GM21360 (cell line): ENCODE data around the gene MPP7.
"Not testable (repeated sequence)": the region's sequence is repeated elsewhere in the genome, so short reads cannot be mapped to it uniquely, and the experiment has no call there.

Experiments
- ATAC-seq: cut with Tn5 transposase; IDR thresholded peaks from one replicate; pipeline ENCODE4 v1.9.1; 2021; ENCODE audit warnings: mild to moderate bottlenecking, moderate library complexity; ENCODE audit not compliant: unreplicated experiment

Gene MPP7

GRCh38 chr10:28302638-28303488 lies at the start of gene MPP7:
Gene MPP7, minus strand, starts transcription at chr10:28303064. Its CDS starts 64,460 bp downstream, at chr10:28238604.
- peak; percentile 99 for ATAC-seq

DNA sequence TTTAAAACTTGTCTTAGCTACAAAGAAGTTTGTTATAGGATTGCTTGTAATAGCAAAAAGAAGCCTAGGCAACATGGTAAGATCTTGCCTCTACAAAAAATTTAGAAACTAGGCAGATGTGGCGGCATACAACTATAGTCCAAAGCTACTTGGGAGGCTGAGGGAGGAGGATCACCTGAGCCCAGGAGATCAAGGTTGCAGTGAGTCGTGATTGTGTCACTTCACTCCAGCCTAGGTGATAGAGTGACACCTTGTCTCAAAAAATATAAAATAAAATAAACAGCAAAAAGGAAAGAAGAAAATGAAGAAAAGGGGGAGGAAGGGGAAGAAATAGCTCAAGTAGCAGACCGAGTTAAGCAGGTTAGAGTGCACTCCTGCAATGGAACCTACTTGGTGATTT lies 47.0 kb upstream of the MPP7 start:
- no peak for ATAC-seq

GRCh38 chr10:28343987-28344895 lies 41.4 kb upstream of the MPP7 start:
- ATAC-seq, result no peak

DNA sequence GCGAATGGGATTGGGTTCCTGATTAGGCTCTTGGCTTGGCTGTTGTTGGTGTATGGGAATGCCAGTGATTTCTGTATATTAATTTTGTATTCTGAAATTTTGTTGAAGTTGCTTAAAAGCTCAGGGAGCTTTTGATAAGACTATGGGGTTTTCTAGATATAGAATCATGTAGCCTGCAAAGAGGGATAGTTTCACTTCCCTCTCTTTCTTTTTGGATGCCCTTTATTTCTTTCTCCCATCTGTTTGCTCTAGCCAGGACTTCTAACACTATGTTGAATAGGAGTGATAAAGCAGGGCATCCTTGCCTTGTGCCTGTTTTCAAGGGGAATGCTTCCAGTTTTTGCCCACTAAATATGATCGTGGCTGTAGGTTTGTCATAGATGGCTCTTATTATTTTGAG lies 40.4 kb upstream of the MPP7 start:
- ATAC-seq, result no peak

DNA sequence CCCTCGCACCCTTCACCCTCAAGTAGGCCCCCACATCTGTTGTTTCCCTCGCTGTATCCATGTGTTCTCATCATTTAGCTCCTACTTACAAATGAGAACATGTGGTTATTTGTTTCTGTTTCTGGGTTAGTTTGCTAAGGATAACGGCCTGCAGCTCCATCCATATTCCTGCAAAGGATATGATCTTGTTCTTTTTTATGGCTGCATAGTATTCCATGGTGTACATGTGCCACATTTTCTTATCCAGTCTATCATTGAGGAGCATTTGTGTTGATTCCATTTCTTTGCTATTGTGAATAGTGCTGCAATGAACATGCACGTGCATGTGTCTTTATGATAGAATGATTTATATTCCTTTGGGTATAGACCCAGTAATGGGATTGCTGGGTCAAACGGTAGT lies 38.8 kb upstream of the MPP7 start:
- ATAC-seq, result not testable (repeated sequence)

DNA sequence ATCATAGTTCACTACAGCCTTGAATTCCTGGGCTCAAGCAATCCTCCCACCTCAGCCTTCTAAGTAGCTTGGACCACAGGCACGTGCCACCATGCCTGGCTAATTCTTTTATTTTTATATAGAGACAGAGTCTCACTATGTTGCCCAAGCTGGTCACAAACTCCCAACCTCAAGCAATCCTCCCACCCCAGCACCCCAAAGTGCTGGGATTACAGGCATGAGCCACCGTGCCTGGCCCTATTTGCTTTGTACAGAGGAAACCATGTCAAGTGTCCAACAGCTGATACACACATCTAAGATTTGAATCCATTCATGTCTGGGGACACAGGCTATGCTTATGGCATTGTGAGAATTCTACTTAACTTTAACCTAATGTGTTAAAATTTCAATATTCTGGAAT lies 29.9 kb upstream of the MPP7 start:
- ATAC-seq, result no peak

DNA sequence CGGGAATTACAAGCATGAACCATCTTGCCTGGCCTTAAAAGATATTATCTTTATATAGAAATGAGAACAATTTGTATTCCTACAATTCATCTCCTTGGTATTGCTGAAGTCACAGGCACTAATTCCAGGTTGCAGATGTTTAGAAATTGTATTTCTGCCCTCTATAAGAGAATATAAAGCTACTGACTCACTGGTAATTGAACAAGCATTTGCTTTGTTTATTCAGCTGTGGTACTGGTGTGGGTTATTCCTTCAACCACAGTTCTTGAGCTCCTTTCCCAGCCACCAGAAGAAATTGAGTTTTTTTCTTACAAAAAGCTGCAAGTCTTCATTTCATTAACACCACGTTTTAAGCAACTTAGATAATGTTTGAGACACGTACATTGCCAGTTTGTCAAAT lies 29.0 kb upstream of the MPP7 start:
- no peak for ATAC-seq

- ATAC-seq, result no peak
Observed at GRCh38 chr10:28331066-28331465, 28.2 kb upstream of the MPP7 start.

DNA sequence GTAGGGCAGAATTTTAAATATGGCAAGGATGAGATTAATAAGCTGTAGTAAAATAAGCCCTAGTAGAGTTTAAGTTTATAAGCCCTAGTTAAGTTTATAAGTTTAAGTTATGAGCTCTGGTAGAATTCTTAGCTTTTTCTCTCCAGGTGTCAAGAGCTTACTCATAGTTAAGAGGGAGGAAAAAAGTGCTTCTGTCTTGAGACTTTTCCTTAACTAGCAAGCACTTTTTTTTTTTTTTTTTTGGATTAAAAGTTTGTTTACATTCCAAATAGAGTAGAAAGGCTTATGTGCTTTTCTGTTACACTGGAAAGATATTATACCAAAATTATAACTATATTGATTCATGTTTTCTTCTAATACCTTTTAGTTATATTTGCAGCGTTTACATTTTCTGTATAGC lies 25.5 kb upstream of the MPP7 start:
- ATAC-seq, result no peak

GRCh38 chr10:28327491-28327880 lies 24.6 kb upstream of the MPP7 start:
- ATAC-seq, result no peak

DNA sequence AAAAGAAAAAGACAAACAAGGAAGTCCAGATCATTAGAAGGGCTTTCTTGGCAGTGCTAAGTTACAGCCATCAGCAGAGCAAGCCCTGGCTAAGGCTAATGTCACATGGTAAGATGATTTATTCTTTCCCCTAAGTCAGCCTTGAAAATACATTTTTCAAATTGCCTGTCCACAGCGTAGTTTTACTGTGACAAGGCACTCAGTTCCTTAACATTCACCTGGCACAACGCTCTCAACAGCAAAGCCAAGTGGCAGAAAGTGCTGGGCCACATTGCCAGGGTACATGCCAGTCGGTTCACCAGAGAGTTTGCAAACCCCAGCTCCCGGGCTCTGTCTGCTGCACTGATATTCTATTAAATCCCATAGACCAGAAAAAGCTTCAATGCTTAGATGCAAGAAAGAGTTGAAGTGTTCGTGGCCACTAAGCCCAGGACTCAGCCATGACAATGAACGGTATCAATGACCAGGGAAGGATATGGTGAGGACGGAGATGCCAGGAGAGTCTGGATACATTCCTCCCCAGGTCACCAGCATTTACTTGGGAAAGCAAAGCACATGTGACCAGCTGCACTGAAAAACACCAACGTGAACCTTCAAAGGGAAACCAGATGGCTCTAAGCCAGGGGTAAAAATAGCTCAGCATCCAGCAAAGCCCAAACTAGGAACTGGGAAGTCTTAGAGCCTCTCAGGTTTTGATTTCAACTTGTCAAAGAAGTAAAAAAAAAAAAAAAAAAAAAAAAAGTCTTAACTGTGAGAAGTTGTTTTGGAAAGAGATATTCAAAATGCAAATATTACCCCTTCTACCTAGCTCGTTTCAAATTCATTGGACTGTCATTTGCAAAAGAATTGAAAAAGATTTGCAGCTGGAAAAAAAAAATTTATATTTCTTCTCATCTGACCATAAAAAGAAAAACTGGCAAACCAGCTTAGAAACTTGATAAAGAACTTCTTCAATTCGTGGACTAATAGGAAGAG lies 23.9 kb upstream of the MPP7 start:
- ATAC-seq, result no peak

DNA sequence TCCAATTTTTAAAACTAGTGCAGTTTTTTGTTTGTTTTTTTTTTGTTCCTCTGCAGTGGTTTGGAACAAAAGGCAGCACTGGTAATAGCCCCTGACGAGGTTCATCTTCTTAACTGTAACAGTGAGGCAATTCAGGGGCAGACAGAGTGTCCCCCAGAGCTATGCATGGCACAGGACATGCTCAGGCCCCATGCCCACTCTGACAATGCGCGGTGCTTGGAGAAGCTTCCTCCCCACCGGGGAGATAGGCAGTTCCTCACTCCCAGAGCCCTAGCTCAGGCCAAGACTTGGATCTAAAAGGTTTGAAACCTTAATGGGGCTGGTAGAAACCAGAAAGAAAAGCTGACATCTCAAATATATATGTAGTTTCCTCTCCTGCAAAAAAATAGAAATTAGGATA lies 17.9 kb upstream of the MPP7 start:
- ATAC-seq, result no peak

GRCh38 chr10:28320090-28320489 lies 17.2 kb upstream of the MPP7 start:
- ATAC-seq, result no peak

- ATAC-seq, result not testable (repeated sequence)
Observed at GRCh38 chr10:28319061-28319460, 16.2 kb upstream of the MPP7 start.

GRCh38 chr10:28318626-28319025 lies 15.8 kb upstream of the MPP7 start:
- no peak for ATAC-seq

DNA sequence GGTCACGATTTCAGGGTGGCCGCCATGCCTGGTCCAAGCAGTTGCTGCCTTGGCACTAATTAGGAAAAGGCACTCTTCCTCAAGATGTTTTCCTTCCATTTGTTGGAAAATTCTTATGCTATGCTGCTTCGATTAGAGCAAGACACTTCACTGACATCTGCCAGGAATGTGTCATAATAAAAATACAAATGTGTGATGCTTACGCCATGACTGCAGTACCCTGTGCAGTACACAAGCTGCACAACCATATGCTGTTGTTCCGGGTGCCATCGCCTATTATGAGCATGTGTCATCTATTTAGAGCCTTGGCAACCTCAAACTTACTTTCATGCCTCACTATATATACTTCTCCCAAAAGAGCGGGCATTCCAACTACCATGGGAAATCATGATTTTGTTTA lies 14.9 kb upstream of the MPP7 start:
- ATAC-seq, result no peak

- ATAC-seq, result no peak
Observed at GRCh38 chr10:28316696-28317095, 13.8 kb upstream of the MPP7 start.

- ATAC-seq, result no peak
Observed at GRCh38 chr10:28315140-28315539, 12.3 kb upstream of the MPP7 start.

GRCh38 chr10:28314211-28314610 lies 11.3 kb upstream of the MPP7 start:
- no peak for ATAC-seq

DNA sequence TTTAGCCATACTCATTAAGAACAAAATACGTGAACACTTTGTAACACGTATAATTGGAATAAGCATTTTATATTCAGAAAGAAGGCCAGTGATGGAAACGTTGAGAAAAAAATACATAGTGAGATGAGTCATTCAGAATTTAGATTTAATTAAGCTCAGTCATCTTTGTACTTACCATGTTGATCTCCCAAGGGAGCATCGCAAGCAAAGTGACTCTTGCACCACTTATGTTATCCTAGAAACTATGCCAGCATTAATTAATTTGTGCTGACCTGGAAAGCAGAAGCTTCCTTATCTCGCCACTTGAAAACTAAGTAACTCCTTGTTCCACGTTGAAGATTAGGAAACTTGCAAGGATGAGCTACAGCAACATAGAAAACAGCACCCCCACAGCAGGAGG lies 9.7 kb upstream of the MPP7 start:
- ATAC-seq, result no peak

GRCh38 chr10:28311104-28311503 lies 8.2 kb upstream of the MPP7 start:
- no peak for ATAC-seq
